Activated T-helper 17 cell treated with anti-CD3 and anti-CD28 coated beads, Interleukin-2, amount 50 U/mL, for 72 hours (primary cell): Measurements from ENCODE around the gene ANKRD53. TPM values are rescaled to one million over a fixed set of nuclear protein-coding genes. Genes with fewer than 3 reads are reported as not detected.
A peak's percentile ranks its signal among the peaks of the same experiment; 100 is the strongest.
"Not testable (repeated sequence)": the region's sequence is repeated elsewhere in the genome, so short reads cannot be mapped to it uniquely, and the experiment has no call there.

Experiments
- ATAC-seq: fragments of 150-1000 bp; cut with Tn5 transposase; replicated peaks from 2 replicates; pipeline ENCODE4 v1.10.0; 2021; ENCODE audit warnings: mild to moderate bottlenecking, moderate library complexity
- H3K27ac Mint-ChIP-seq: one replicate; pipeline ENCODE4 v1.8.0; 2022; ENCODE audit warnings: mixed read lengths
- H3K27me3 Mint-ChIP-seq: one replicate; pipeline ENCODE4 v1.8.0; 2022; ENCODE audit warnings: mixed read lengths
- H3K36me3 Mint-ChIP-seq: one replicate; pipeline ENCODE4 v1.8.0; 2022; ENCODE audit warnings: low read depth, mild to moderate bottlenecking, mixed read lengths
- H3K4me1 Mint-ChIP-seq: one replicate; pipeline ENCODE4 v1.8.0; 2022; ENCODE audit warnings: mixed read lengths
- H3K4me3 Mint-ChIP-seq: one replicate; pipeline ENCODE4 v1.8.0; 2022; ENCODE audit warnings: mild to moderate bottlenecking, mixed read lengths
- H3K9me3 Mint-ChIP-seq: one replicate; pipeline ENCODE4 v1.8.0; 2022; ENCODE audit warnings: mixed read lengths
- total RNA-seq, 2 donors: library from RNA; stranded (reverse); gene quantifications; one replicate each; pipeline ENCODE4 v1.2.3, GENCODE V29; 2022

Gene ANKRD53
- total RNA-seq, 2 donors from 2014 or later, result 0.56 TPM; not detected in 1

DNA sequence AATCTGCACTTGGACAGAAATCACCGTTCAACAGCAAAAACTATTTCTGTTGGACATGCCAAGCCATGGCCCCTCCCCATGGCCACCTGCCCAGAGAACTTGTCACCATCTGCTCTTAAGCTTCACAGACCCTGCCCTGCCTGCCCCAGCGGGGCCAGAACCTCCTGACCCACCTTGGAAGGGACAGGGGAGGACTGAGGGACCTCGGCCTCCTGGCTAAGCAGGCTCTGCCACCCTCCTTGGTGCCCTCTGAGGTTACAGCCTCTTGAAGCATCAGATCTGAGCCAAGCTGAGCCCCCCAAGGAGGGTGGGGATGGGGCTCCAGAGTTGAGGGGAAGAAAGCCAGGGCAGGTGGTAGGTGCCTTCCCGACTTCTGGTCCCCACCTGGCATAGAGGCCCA, 9.7 kb downstream of the ANKRD53 start:
- Mint-ChIP-seq H3K36me3 (peaks cover 76% of the 10 kb centered on the region), H3K27ac (no peak overlapping the region), H3K4me1 (peaks cover 7% of the 10 kb centered on the region), H3K4me3 (no peak overlapping the region), H3K9me3 (no peaks in the 10 kb centered on the region), H3K27me3 (no peaks in the 10 kb centered on the region)
- ATAC-seq, result no peak

DNA sequence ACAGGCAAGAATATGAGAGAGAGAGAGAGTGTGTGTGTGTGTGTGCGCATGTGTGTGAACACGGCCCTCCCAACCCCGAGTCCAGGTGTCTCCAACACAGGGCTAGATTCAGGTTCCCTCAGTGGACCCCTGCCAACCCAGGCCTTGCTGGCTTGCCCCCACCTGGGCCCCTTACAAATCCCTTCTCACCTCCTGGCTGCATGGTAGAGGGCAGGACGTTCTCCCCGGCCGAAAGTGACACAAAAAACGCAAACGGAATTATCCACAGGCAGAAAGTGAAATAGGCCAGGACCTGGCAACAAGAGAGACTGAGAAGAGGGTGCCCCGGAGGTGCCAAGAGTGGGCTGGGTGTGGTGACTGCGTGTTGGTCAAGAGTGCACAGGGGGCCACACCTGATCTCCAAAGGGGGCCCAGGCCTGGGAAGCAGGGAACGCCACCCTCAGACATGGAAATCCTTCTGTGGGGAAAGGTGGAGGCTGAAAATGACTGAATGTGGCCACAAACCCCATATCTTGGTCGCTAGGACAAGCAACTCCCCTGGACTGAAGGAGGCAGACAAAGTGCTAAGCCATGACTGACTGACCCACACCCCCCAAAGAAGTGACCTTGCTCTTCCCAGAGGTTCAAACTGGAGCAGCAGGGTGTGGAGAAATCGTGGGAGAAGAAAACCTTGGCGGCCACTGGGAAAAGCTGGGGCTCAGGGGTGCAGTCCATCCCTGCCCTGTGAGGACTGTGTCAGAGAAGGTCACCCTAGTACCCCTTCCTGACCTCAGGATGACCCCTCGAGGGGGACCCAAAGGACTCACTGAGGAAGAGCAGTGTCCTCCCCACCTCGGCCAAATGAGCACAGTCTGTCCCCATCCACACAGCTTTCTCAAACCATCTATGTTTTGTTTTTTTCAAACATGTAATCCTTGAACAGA, 10.6 kb downstream of the ANKRD53 start:
- H3K36me3 Mint-ChIP-seq, result peaks cover 85% of the 10 kb centered on the region

GRCh38 chr2:70990216-70990615, 11.8 kb downstream of the ANKRD53 start:
- no peak for ATAC-seq
- Mint-ChIP-seq H3K4me1 (peaks cover 13% of the 10 kb centered on the region), H3K9me3 (no peaks in the 10 kb centered on the region), H3K4me3 (no peak overlapping the region), H3K36me3 (peaks cover 88% of the 10 kb centered on the region), H3K27ac (no peak overlapping the region), H3K27me3 (no peaks in the 10 kb centered on the region)

More for the DNA sequence above, 10.6 kb downstream of the ANKRD53 start:
- no peak overlapping the region for H3K27ac Mint-ChIP-seq
- no peak for ATAC-seq
- no peaks in the 10 kb centered on the region for H3K27me3 Mint-ChIP-seq
- no peaks in the 10 kb centered on the region for H3K9me3 Mint-ChIP-seq
- peaks cover 16% of the 10 kb centered on the region for H3K4me1 Mint-ChIP-seq
- no peak overlapping the region for H3K4me3 Mint-ChIP-seq

- Mint-ChIP-seq H3K4me3 (no peak overlapping the region), H3K27me3 (no peaks in the 10 kb centered on the region), H3K27ac (no peak overlapping the region), H3K4me1 (peaks cover 21% of the 10 kb centered on the region), H3K9me3 (no peaks in the 10 kb centered on the region), H3K36me3 (peaks cover 82% of the 10 kb centered on the region)
- ATAC-seq, result no peak
Observed at GRCh38 chr2:70991142-70991541, 12.7 kb downstream of the ANKRD53 start.

GRCh38 chr2:70991742-70992141, 13.3 kb downstream of the ANKRD53 start:
- no peak overlapping the region for H3K27ac Mint-ChIP-seq
- peaks cover 76% of the 10 kb centered on the region for H3K36me3 Mint-ChIP-seq
- no peaks in the 10 kb centered on the region for H3K27me3 Mint-ChIP-seq

GRCh38 chr2:70992945-70993853, 14.8 kb downstream of the ANKRD53 start:
- peaks cover 21% of the 10 kb centered on the region for H3K4me1 Mint-ChIP-seq
- H3K36me3 Mint-ChIP-seq, result peaks cover 61% of the 10 kb centered on the region
- H3K27me3 Mint-ChIP-seq, result no peaks in the 10 kb centered on the region
- H3K27ac Mint-ChIP-seq, result peak overlapping the region; percentile 95
- H3K9me3 Mint-ChIP-seq, result no peaks in the 10 kb centered on the region
- ATAC-seq, result no peak
- peak overlapping the region; percentile 92 for H3K4me3 Mint-ChIP-seq

More at GRCh38 chr2:70991742-70992141, 13.3 kb downstream of the ANKRD53 start:
- no peak for ATAC-seq
- Mint-ChIP-seq H3K9me3 (no peaks in the 10 kb centered on the region), H3K4me1 (peaks cover 21% of the 10 kb centered on the region), H3K4me3 (no peak overlapping the region)

DNA sequence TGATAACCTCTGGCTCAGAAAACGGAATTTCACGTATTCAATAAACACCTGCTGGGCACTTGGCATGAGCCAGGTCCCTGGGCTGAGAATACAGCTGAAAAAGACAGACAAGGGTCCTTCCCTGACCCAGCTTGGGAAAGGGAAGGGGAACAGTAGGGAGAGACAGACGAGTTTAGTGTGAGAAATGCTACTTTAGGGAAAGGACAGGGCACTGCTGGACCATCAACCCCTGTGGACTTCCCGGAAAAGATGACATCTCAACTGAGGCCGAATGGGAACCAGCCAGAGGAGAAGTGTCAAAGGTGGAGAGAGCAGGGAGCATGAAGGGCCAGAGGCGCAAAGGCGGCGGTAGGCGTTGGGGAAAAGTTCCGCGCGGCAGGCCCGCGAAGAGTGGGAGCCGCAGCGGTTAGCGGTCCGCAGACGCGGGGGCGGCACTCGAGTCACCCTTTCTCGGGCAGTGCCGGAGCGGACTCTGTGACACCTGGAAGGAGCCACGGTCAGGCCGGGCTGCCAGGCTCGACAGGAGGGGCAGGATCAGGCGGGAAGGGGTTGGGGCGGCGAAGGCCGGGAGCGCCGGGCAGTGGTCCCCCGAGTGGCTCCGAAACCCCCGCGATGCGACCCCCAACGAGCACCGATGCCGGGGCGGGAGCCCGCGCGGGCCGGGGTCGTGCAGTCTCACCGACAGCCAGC, 15.7 kb downstream of the ANKRD53 start:
- H3K4me1 Mint-ChIP-seq, result peaks cover 21% of the 10 kb centered on the region
- H3K4me3 Mint-ChIP-seq, result peak overlapping the region; percentile 92
- no peaks in the 10 kb centered on the region for H3K9me3 Mint-ChIP-seq
- H3K36me3 Mint-ChIP-seq, result peaks cover 52% of the 10 kb centered on the region
- H3K27ac Mint-ChIP-seq, result peak overlapping the region; percentile 95
- H3K27me3 Mint-ChIP-seq, result no peaks in the 10 kb centered on the region
- ATAC-seq, result peak; percentile 70

DNA sequence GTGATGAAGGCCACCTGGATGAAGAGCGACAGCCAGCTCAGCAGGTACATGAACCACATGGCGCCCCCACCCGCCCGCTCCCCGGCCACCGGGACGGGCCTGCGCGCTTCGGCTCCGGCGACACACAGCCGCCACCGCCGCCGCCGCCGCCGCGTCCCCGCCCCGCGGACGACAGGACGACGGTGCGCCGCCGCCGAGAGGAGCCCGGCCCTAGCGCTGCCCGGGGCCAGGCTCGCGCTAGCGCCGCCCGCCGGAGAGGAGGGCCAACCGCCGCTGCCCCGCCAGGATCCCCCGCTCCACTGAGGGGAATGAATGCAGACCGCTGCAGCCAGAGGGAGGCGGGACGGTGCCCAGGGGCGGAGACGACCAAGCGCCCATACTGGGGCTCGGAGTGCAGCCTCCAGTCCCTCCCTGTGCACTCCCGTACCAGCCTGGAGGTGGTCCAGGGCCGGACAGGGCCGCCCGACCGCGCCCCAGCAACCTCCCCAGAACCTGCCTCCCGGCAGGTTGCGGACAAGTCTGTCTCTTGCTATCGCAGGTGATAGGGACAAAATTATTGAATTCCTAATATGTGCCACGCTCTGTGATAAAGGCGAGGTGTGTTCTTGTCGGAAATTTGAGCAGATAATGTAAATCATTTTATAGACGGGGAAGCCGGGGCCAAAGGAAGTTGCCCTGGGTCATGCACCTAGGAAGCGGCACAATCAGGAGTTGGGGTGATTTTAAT, 16.4 kb downstream of the ANKRD53 start, which contains the start of gene TEX261:
TSS of gene TEX261 (minus strand) at position 175 of the 727 bp plus-strand sequence. CDS start at position 59, 116 bp downstream.
- H3K4me3 Mint-ChIP-seq, result peak within 1 kb of the TSS; percentile 92
- H3K4me1 Mint-ChIP-seq, result peaks cover 21% of the 10 kb centered on the region
- no peaks in the 10 kb centered on the region for H3K9me3 Mint-ChIP-seq
- no peaks in the 10 kb centered on the region for H3K27me3 Mint-ChIP-seq
- ATAC-seq, result peak; percentile 96
- peak within 1 kb of the TSS; percentile 95 for H3K27ac Mint-ChIP-seq
- H3K36me3 Mint-ChIP-seq, result peaks cover 45% of the 10 kb centered on the region

GRCh38 chr2:70995426-70995729, 16.9 kb downstream of the ANKRD53 start:
- ATAC-seq, result peak; percentile 37
- Mint-ChIP-seq H3K36me3 (peaks cover 40% of the 10 kb centered on the region), H3K4me1 (peaks cover 22% of the 10 kb centered on the region), H3K9me3 (no peaks in the 10 kb centered on the region), H3K27ac (peak overlapping the region; percentile 66), H3K4me3 (peak overlapping the region; percentile 84), H3K27me3 (no peaks in the 10 kb centered on the region)

DNA sequence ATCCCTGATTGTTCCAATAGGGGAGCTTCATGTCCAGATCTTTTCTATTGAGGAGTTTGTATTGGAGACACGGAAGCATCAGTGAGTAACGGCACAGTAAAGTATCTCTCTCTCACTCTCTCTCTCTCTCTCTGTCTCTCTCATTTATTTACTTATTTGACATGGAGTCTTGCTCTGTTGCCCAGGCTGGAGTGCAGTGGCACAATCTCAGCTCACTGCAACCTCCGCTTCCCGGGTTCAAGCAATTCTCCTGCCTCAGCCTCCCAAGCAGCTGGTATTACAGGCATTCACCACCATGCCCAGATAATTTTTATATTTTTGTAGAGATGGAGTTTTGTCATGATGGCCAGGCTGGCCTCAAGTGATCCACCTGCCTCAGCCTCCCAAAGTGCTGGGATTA, 20.5 kb downstream of the ANKRD53 start:
- Mint-ChIP-seq H3K27ac (peak overlapping the region; percentile 46), H3K4me1 (peaks cover 19% of the 10 kb centered on the region)
- H3K9me3 Mint-ChIP-seq, ATAC-seq, H3K27me3 Mint-ChIP-seq, H3K4me3 Mint-ChIP-seq, H3K36me3 Mint-ChIP-seq: not testable (repeated sequence)

GRCh38 chr2:70999362-70999761, 20.9 kb downstream of the ANKRD53 start:
- peak overlapping the region; percentile 46 for H3K27ac Mint-ChIP-seq
- H3K27me3 Mint-ChIP-seq, result no peaks in the 10 kb centered on the region
- H3K4me3 Mint-ChIP-seq, result no peak overlapping the region
- ATAC-seq, result no peak
- peaks cover 16% of the 10 kb centered on the region for H3K4me1 Mint-ChIP-seq
- no peaks in the 10 kb centered on the region for H3K9me3 Mint-ChIP-seq
- no peaks in the 10 kb centered on the region for H3K36me3 Mint-ChIP-seq

DNA sequence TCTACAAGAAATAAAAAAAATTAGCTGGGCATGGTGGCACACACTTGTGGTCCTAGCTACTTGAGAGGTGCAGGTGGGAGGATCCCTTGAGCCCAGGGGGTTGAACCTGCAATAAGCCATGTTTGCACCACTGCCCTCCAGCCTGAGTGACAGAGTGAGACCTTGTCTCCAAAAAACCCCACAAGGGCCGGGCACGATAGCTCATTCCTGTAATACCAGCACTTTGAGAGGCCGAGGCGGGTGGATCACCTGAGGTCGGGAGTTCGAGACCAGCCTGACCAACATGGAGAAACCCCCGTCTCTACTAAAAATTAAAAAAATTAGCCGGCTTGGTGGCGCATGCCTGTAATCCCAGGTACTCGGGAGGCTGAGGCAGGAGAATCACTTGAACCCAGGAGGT, 21.5 kb downstream of the ANKRD53 start:
- not testable (repeated sequence) for H3K27me3 Mint-ChIP-seq, H3K9me3 Mint-ChIP-seq, H3K27ac Mint-ChIP-seq, H3K36me3 Mint-ChIP-seq, H3K4me3 Mint-ChIP-seq, ATAC-seq
- H3K4me1 Mint-ChIP-seq, result peaks cover 16% of the 10 kb centered on the region

DNA sequence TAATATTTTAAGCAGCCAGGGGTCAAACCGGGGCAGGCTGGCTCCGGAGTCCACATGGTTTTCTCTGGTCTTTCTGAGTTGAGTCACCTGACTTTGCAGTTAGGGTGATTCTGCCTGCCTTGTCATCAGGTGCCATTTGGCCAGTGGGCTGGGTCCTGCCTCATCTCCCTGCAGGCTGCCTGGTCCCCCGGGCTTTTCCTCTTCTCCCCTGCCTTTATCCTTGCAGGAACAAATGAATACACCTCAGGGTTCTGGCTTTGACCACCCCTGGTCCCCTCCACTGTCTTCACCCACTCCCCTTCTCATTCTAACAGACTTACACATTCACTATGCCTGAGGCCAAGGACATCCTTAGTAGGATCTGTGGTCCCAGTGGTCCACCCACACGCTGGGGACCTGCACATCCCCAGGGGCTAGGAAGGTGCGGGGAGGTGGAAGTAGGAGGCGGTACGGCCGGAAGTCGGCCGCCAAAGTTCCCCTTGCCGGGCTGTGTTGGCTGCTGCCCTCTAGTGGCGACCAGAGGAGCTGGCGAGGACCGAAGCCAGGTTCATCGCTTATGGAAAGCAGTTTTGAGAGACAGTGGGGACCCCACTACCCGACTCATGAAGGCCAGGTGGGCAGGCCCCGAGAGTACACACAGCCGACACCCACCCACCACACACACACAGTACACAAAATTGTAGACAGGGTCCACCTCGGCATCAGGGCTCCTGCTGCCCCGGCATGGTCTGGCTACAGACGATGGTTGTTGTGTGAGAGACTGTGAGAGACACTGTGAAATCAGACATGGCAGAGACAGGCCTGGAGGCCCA, 22.6 kb downstream of the ANKRD53 start:
- peak overlapping the region; percentile 74 for H3K4me3 Mint-ChIP-seq
- H3K36me3 Mint-ChIP-seq, result no peaks in the 10 kb centered on the region
- H3K27ac Mint-ChIP-seq, result peak overlapping the region; percentile 79
- H3K27me3 Mint-ChIP-seq, result no peaks in the 10 kb centered on the region
- ATAC-seq, result peak; percentile 96
- H3K4me1 Mint-ChIP-seq, result peaks cover 10% of the 10 kb centered on the region
- no peaks in the 10 kb centered on the region for H3K9me3 Mint-ChIP-seq
